A673 (cell line): ENCODE data around the gene ATAD3C.

Source experiments
- EZH2 ChIP-seq: fragments of 200-600 bp; sonication (generic); IDR thresholded peaks from 2 replicates; pipeline ENCODE4 v1.6.1; 2017; ENCODE audit warnings: borderline replicate concordance, low read depth, mild to moderate bottlenecking, mixed read lengths, antibody characterized with exemption, low read length; ENCODE audit not compliant: poor library complexity, severe bottlenecking
- TF ChIP-seq, protein P1 (sequence below): fragments of 300-800, 200-600 bp; sonication (generic); conservative IDR thresholded peaks from 2 replicates; pipeline ENCODE4 v1.5.1; 2017; ENCODE audit warnings: low read depth, mild to moderate bottlenecking, antibody characterized with exemption, low read length, moderate library complexity, mixed read lengths

DNA sequence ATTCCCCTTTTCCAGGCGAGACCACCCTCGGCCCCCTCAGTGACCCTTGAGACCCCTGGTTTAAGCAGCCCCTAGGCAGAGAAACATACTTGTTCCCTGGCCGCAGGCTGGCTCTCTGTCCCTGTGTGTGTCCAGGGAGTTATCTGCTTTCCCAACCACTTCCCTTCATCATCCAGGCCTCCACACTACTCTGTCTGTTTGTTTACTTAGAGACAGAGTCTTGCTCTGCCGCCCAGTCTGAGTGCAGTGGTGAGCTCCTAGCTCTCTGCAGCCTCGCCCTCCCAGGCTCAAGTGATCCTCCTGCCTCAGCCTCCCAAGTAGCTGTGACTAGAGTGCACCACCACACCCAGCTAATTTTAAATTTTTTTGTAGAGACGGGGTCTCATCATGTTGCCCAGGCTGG is 19.8 kb upstream of the ATAD3C start:
- TF ChIP-seq, protein P1, sequence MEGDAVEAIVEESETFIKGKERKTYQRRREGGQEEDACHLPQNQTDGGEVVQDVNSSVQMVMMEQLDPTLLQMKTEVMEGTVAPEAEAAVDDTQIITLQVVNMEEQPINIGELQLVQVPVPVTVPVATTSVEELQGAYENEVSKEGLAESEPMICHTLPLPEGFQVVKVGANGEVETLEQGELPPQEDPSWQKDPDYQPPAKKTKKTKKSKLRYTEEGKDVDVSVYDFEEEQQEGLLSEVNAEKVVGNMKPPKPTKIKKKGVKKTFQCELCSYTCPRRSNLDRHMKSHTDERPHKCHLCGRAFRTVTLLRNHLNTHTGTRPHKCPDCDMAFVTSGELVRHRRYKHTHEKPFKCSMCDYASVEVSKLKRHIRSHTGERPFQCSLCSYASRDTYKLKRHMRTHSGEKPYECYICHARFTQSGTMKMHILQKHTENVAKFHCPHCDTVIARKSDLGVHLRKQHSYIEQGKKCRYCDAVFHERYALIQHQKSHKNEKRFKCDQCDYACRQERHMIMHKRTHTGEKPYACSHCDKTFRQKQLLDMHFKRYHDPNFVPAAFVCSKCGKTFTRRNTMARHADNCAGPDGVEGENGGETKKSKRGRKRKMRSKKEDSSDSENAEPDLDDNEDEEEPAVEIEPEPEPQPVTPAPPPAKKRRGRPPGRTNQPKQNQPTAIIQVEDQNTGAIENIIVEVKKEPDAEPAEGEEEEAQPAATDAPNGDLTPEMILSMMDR, result no peak
- TF ChIP-seq EZH2, result no peak
